NCI-H1048 (cell line): Measurements from ENCODE around the gene HOXA3.

Source experiments
- DNase-seq: peaks from one replicate; lab custom pipeline; 2025; lab: John Stamatoyannopoulos, UW

The HOXA3 gene

GRCh38 chr7:27165996-27166530, 13.7 kb upstream of the HOXA3 start:
- peak; percentile 58 for DNase-seq

GRCh38 chr7:27165089-27165995, 13.0 kb upstream of the HOXA3 start, which contains the start of gene HOXA9:
Gene HOXA9 (minus strand): TSS chr7:27165537. CDS start chr7:27165457, 80 bp downstream.
- peak; percentile 77 for DNase-seq

DNA sequence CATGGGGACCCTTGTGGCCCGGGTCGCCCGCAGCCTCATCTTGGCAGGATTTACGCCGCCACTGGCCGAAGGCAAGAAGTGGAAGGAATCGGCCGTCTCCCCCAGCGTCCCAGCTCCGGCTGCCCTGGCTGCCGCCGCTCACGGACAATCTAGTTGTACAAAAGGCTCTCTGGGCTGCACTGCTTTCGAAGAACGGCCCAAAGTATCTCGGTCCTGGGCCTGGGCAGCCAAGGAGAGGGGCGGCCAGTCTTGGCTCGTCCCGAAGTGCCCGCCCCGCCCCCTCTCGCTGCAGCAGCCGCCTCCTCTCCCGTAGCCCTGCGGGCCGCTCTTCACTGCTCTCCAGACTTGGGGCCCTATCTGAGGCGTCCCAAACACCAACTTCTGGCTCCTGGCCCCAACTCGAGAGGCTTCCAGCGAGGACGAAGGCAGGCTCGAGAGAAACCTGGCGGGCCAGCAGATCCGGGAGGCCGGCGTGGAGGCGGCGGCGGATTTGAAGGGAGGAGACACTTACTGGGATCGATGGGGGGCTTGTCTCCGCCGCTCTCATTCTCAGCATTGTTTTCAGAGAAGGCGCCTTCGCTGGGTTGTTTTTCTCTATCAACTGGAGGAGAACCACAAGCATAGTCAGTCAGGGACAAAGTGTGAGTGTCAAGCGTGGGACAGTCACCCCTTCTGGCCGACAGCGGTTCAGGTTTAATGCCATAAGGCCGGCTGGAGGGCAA, 12.1 kb upstream of the HOXA3 start:
- DNase-seq, result no peak

- DNase-seq, result no peak
Measured at GRCh38 chr7:27164045-27164366, 11.6 kb upstream of the HOXA3 start.

GRCh38 chr7:27163288-27164044, 11.1 kb upstream of the HOXA3 start:
- DNase-seq, result no peak

GRCh38 chr7:27162561-27163287, 10.3 kb upstream of the HOXA3 start:
- no peak for DNase-seq

DNA sequence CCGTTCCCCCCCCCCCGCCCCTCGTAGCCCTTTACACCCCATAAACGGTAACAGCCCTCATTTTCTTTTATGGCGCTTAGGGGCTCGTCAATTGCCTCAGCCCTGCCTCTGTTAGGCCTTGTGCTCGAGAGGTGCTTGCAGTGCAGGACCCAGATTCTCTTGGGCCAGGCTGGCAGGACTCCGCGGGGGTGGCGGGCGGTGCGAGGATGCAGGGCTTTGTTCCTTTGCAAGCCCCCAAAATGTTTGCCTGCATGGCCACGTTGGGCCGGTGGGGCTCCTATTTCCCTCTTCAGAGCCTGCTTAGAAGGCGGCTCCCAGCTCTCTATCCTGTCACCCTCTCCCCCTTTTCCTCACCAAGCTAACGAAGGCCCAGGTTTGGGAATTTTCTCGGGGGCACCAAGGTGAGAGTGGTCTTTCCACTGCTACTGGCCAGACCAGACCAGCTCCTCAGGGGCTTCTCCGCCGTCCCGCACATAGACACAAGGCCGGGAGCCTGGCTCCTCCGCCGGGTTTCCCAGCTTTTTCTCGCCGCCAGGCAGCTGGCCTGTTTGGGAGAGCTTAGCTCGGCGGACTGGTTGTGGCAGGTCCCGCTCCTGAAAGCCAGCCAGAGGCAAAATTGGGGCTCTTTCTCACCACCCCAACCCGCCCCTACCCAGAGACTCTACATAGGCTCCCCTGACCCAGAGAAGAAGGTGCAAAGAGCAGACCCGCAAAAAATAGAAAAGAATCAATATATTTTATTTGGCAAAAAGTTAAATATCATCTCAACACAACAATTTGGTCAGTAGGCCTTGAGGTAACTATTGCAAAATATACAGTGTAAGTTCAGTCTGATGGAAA, 9.6 kb upstream of the HOXA3 start:
- DNase-seq, result no peak

DNA sequence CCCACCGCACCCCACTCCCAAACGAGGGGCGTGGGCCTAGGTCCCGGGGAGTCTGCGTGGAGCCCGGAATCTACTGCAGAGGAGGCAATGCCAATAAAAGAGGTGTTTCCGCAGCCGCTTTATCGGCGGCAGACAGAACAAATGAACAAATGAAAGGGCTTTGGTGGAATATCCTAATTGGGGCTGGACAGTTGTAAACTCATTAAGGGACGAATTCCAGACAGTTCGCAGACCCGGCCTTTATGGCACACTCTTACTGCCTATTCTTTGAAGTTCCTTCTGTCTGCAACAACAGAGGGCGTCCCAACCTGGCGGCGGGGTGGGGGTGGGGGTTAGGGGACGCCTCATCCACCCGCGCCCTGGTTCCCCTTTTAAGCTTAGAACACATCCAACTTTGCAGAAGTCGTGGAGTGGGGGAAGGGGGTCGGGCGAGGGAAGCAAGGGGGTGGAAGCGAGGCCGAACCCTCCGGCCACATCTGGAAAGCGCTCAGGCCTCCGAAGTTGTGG, 8.9 kb upstream of the HOXA3 start:
- DNase-seq, result no peak

DNA sequence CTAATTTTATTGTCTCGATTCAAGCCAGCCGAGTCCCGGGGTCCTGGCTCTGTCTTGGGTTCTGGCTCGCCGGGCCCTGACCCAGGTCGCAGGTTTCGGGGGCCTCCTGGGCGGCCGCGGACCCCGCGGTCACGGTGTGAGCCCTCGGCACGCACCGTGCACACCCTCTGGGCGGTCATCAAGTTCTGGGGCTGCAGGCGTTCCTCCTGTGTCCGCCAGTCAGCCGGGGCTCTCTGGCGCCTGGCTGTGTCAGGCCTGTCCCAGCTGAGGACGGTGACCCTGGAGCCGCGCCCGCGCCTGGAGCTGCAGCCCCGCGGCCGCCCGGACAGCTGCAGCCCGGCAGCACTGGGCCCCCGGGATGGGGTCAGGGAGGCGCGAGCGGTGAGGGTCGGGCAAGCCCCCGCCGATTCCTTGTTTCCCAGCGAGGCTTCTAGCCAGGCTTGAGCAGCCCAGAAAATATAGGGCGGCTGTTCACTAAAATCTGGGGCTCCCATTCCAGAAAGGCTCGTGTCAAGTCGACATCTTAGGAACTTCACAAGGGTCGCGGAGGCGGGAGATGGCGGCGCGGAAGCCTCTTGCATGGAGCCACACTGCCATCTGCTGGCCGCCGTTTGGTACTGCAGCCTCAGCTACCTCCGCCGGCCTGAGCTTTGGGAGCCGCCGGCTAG, 8.3 kb upstream of the HOXA3 start:
- peak; percentile 66 for DNase-seq

- no peak for DNase-seq
Measured at GRCh38 chr7:27160145-27160545, 7.8 kb upstream of the HOXA3 start.

DNA sequence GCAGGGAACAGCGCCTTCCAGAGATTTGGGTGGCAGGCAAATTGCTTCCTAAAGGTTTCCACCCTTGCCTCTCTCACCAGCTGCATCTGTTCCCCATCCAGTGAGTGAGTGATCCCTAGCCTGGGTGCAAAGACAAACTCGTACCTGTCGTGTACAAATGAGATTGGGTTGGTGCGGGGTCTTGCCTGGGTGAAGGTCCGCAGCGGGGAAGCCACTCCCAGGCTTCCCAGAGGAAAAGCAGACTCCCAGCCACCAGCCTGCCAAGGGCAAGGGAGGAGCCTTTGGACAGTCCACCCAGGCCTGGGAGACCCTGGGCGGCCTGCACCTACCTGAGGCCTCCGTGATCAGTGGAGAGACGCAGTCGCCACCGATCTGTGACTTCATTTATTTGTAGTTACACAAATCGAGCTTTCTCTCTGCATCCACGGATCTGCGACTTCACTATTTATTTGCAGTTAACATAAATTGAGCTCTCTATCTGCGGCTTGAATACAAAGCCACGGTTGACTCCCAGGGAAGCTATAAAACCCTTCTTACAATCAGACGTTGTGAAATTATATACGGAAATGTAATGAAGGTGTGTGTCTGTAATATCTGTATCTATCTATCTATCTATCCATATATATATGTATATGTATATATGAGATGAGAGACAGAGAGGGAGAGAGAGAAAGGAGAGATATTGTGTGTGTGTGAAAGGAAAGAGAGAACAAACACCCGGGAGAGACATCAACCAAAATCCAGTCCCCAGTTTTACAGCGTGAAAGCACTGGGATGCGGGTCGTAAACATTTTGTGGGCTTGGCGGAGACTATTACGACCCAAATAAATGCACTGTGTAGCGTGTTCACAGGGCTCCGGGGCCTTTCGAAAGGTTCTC, 7.1 kb upstream of the HOXA3 start:
- DNase-seq, result no peak

GRCh38 chr7:27158436-27159265, 6.3 kb upstream of the HOXA3 start:
- DNase-seq, result no peak

- DNase-seq, result no peak
Measured at GRCh38 chr7:27157702-27158431, 5.5 kb upstream of the HOXA3 start.

DNA sequence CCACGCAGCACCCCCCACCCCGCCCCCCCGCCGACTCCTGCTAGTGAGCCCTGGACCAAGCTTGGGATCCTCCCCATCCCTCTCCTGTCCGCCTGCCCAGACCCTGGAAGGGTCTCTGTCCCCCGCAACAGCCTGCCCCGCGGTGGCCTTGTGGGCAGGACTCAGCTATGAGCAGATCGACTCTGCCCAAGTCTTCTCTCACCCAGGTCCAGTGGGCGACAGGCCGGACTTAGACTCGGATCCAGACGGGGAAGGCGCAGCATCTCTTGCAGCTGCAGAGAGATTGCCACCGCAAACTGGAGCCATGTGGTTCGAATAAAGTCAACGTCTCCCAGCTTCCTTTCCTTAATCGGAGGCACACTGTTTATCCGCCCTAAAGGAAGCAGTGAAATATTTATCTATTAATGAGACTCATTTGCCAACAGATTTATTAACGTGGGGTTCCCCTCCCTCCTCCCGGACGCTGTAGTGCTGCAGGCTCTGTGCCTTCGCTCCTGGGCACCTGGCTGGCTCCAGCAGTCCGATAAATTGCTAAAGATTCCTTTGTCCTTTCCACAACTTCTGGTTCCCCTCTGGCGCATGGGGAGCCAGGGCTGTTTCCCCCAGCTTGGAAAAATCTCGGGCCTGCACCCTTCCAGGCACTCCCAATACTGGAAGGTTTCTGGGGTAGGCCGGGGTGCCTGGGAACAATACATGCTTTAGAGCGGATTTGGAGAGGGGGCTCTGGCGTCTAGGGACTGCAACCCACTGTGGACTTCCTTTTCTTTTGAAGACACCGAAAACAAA, 4.7 kb upstream of the HOXA3 start:
- no peak for DNase-seq

DNA sequence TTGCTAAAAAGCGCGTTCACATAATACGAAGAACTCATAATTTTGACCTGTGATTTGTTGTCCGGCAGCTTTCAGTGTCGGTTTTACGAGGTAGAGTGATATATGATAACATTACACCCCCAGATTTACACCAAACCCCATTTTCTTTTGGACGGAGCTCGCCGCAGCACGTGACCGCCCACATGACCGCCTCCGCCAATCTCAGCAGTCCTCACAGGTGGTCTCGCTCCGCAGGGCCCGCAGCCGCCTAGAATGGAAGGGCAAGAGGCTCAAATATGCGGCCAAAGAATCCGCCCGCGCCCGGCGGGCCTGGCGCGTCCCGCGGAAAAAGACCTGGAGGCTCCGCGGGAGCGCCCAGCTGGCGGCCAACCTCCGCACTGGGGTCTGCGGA, 4.1 kb upstream of the HOXA3 start, which contains the start of gene HOXA7:
Gene HOXA7 (minus strand): TSS at position 168 of the 391 bp plus-strand sequence. CDS start 130 bp downstream, at position 38.
- peak; percentile 64 for DNase-seq

GRCh38 chr7:27155816-27156507, 3.6 kb upstream of the HOXA3 start:
- no peak for DNase-seq
